NCI-H1417 treated with DMSO at 0.1 percent for 48 hours (cell line): ENCODE measurements around the gene ARID3A.
A peak's percentile ranks its signal among the peaks of the same experiment; 100 is the strongest.
"Not testable (repeated sequence)": the region's sequence is repeated elsewhere in the genome, so short reads cannot be mapped to it uniquely, and the experiment has no call there.

Source experiments
- DNase-seq: peaks from one replicate; lab custom pipeline; 2025; lab: John Stamatoyannopoulos, UW

ARID3A gene, protein sequence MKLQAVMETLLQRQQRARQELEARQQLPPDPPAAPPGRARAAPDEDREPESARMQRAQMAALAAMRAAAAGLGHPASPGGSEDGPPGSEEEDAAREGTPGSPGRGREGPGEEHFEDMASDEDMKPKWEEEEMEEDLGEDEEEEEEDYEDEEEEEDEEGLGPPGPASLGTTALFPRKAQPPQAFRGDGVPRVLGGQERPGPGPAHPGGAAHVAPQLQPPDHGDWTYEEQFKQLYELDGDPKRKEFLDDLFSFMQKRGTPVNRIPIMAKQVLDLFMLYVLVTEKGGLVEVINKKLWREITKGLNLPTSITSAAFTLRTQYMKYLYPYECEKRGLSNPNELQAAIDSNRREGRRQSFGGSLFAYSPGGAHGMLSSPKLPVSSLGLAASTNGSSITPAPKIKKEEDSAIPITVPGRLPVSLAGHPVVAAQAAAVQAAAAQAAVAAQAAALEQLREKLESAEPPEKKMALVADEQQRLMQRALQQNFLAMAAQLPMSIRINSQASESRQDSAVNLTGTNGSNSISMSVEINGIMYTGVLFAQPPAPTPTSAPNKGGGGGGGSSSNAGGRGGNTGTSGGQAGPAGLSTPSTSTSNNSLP

DNA sequence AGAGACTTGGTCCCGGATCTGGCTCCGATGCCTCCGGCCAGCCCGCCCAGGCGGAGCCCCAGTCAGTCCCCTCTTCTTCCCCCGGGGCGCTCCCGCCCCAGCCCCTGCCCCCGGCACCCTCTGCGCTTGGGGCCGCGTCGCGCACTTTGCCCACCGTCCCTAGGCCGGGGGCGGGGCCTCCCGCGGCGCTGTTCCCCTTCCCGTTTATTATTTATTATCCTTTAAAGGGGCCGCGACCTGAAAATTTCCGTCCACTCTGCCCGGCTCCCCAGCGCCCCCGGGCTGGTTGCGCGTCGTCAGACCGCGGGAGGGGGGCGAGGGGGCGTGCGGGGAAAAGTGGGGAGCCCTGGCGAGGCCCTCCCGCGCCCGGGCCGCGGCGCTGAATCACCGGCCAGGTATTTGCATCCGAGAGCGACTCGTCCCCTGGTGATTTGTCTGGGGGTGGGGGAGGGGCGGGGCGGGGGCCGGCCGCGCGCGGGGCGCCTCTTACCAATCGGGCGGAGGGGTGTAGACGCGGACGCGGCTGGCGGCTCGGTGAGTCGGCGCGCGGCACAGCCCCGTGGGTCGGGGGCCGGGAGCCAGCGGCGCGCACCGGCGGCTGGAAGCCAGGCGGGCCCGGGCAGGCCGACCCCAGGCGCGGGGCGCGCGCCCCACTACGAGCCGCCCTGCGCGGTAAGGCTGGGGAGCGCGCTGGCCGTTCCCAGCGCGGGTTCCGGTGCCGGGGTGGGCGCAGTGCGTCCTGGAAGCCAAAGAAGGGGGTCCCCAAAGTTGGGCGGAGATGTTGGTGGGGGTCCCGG, at the start of gene ARID3A:
Gene ARID3A, plus strand, starts transcription at position 510 of the 797 bp plus-strand sequence. CDS start 3,494 bp downstream, outside the sequence.
- peak; percentile 71 for DNase-seq

DNA sequence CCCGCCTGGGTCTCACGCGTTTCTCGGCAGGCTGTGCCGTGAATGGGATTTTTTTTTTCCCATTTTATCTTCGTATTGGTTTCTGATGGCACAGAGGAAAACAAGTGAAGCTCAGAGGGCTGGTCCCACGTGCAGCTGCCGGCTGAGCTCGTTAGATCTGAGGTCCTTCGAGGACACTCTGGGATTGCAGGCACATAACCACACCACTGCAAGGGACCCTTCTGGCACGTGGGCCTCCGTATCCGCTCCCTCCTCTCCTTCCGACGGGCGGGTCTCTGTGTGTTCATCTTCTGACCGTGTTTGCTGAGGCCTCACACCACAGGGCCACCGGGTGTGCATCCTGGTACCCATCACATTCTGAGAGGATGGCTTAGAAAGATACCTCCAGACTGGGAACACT, 49.7 kb upstream of the ARID3A start:
- no peak for DNase-seq

DNA sequence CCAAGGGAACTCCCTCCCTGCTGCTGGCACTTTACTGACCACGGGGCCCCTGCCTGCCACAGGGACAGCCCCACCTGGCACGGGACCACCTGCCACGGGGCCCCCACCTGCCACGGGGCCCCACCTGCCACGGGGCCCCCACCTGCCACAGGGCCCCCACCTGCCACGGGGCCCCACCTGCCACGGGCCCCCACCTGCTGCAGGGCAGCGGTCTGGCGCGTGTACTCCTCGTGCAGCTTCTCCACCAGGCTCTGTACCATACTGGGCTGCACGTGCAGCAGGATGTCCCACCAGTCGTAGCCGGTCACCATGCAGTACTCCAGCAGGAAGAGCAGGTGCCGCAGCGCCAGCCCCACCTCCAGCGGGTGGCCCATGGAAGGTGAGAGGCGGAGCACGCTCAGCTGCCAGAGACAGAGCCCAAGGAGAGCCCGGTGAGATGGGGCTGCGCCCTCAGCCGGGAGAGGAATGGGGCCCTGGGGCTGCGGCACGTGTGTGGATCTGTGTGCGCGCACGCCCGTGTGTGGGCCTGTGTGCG, 49.0 kb upstream of the ARID3A start:
- no peak for DNase-seq

DNA sequence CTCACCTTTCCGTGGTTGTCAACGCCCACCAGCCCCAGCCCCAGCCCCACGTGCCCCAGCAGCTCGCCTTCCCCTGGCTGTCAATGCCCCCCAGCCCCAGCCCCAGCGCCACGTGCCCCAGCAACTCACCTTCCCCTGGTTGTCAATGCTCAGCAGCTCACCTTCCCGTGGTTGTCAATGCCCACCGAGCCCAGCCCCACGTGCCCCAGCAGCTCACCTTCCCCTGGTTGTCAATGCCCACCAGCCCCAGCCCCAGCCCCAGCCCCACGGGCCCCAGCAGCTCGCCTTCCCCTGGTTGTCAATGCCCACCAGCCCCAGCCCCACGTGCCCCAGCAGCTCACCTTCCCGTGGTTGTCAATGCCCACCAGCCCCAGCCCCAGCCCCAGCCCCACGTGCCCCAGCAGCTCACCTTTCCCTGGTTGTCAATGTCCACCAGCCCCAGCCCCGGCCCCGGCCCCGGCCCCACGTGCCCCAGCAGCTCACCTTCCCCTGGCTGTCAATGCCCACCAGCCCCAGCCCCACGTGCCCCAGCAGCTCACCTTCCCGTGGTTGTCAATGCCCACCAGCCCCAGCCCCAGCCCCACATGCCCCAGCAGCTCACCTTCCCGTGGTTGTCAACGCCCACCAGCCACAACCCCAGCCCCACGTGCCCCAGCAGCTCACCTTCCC, 47.7 kb upstream of the ARID3A start:
- not testable (repeated sequence) for DNase-seq

DNA sequence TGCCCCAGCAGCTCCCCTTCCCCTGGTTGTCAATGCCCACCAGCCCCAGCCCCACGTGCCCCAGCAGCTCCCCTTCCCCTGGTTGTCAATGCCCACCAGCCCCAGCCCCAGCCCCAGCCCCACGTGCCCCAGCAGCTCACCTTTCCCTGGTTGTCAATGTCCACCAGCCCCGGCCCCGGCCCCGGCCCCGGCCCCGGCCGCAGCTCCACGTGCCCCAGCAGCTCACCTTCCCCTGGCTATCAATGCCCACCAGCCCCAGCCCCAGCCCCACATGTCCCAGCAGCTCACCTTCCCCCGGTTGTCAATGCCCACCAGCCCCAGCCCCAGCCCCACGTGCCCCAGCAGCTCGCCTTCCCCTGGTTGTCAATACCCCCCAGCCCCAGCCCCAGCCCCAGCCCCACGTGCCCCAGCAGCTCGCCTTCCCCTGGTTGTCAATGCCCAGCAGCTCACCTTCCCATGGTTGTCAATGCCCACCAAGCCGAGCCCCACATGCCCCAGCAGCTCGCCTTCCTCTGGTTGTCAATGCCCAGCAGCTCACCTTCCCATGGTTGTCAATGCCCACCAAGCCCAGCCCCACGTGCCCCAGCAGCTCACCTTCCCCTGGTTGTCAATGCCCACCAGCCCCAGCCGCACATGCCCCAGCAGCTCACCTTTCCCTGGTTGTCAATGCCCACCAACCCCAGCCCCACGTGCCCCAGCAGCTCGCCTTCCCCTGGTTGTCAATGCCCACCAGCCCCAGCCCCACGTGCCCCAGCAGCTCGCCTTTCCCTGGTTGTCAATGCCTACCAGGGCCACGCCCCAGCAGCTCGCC, 46.9 kb upstream of the ARID3A start:
- DNase-seq = not testable (repeated sequence)

DNA sequence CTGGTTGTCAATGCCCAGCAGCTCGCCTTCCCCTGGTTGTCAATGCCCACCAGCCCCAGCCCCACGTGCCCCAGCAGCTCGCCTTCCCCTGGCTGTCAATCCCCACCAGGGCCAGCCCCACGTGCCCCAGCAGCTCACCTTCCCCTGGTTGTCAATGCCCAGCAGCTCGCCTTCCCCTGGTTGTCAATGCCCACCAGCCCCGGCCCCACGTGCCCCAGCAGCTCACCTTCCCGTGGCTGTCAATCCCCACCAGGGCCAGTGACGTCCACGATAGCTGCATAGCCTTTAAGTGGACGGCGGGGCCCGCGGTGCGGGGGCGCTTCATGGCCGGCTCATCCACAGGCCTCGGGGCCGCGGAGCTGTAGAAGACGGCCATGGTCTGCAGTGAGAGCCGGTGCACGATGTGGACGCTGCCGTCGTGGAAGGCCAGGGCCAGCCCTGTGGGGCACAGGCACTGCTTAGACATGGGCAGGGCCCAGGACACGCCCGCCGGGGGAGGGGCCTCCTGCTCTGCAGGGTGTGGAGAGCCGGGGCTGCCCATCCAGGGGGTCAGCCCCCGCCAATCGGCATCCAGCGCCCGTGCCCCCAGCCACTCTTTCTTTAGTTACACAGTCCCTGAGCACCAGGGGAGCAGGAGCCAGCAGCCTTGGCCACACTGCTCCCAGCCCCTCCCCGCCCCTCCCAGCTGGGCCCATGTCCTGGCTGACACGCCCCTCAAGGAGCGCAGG, 46.0 kb upstream of the ARID3A start:
- DNase-seq = no peak

DNA sequence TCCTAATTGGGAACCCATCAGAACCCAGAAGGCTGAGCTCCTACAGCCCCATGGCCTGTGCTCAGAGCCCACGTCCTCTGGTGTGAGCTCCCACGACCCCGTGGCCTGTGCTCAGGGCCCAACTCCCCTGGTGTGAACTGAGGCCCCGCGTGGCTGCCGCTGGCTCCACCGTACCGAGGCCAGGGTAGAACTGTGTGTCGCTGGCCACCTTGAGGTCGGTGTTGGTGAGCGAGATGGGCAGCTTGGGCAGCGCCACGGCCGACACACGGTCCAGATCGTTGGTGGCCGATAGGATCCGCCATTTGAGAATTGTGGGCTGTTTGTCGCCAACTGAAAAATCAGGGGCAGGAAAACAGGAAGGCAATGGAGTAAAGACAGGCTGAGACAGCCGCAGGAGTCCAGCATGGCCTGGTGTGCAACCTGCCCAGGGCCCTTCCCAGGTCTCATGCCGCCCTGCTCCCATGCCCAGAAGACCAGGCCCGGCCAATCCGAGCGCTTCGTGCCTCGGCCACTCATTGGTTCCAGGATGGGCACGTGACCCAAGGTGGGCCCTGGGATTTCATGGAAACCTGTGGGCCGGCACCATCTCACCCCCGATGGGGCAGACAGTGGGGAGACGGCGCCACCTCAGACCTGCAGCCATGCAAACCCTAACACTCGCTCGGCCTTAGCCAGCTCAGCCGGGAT, 44.3 kb upstream of the ARID3A start:
- DNase-seq = no peak

DNA sequence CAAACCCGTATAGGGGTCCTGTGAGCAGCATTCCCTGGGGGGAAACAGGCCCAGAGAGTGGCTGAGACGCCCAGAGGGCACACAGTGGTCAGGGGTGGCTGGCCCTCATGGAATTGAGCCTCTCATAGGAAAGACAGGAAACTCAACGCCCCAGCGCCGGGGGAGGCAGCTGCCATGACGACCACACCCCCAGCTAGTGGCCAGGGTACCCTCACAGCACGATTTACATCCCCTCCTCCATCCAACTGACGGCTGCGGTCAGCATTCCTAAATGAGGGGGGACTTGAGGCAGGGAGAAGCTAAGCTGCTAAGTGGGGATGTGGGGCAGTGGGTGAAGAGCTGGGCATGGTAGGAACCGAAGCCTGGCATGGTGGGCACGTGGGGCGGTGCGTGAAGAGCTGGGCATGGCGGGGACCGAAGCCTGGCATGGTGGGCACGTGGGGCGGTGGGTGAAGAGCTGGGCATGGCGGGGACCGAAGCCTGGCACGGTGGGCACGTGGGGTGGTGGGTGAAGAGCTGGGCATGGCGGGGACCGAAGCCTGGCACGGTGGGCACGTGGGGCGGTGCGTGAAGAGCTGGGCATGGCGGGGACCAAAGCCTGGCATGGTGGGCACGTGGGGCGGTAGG, 42.9 kb upstream of the ARID3A start:
- DNase-seq = no peak

DNA sequence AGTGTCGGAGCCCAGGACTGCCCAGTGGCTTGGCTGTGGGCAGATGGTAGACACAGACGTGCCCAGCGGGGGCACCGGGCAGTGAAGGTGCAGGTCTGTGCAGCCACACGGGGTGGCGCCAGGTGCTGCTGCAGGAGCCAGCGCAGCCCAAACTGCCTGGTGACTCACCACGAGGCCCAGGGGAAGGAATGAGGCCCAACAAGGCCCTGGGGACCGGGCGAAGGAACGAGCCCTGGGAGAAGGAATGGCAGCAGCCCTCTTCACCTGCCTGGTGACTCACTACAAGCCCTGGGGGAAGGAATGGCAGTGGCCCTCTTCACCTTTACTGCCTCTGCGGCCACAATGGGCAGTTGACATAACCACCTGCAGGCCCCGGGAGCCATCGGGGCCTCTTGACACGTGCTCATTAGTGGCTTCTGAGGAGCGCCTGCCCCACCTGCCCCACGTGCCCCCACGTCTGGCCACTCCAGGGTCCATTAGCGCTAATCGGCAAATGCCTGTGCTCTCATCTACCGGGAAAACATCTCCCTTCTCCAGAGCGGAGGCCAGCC, 42.1 kb upstream of the ARID3A start:
- peak; percentile 88 for DNase-seq

DNA sequence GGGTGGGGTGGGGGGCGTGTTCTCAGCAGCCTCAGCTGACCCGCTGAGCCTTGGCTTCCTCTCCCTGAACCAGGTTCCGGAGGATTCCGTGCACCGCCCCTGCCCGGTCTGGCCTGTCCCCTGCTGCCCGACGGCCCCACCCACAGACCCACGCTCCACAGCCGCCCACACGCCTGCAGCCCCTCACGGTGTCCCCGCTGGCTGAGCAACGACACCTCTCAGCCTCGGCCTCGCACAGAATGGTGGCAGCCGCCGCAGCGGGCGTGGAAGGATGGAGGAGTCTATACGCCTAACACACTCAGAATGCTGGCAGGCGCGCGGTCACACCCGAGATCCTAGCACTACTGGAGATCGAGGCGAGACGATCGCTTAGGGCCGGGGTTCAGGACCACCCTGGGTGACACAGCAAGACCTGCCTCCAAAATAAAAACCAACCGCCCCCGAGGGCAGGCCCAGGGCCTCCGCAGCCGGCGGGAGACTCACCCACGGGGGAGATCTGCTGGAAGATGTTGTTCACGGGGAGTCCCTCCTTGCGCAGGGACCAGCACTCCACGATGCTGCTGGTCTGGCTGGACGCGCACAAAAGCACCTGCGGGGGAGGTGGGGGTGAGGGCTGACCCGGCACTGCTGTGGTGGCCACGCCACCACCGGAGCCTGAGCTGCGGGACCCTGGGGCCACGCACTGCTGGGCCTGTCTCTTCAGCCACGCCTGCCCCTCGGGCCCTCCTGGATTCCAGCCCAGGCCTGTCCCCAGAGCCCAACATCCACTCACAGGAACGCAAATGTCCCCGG, 41.2 kb upstream of the ARID3A start:
- DNase-seq = no peak

DNA sequence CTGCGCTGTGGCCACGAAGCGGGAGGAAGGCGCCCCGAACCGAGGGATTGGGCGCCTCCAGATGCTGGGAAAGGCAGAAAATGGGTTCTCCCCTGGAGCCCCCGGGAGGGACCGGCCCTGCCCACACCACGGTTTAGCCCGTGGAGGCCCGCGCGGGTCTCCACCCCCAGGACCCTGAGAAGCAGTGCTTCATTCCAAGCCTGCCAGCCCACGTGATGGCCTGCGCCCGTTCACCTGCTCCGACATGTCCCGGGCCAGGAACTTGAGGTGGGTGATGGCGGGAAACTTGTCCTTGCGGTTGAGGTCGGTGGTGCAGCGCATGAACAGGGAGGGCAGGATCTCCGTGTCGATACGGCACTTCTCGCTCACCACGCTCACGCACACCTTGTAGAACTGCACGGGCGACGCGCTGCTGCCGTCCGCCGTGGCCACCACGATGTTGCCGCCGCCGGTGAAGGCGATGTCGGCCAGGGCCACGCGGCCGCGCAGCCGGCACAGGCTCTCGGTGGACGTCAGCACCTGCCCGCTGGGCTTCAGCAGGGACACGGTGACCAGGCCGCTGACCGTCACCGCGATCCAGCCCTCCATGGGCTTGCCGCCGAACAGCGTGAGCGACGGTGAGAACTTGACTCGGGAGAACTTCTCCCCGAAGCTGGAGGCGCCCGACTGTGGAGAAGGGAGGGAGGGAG, 40.2 kb upstream of the ARID3A start:
- DNase-seq = no peak

DNA sequence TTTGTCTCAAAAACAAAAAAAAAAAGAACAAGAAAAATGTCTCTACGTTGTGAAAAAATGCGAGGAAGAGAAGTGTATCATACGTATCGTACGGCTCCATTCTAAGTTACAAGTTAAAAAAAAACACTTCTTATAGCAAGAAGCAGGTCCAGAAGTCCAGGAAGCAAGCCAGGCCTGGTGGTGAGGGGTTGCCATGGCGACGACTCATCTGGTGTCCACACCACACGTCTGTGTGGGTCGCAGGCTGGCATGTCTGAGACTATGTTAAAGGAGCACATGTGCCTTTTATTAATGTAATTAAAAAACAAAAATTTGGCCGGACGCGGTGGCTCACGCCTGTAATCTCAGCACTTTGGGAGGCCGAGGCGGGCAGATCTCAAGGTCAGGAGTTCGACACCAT, 38.8 kb upstream of the ARID3A start:
- DNase-seq = no peak

DNA sequence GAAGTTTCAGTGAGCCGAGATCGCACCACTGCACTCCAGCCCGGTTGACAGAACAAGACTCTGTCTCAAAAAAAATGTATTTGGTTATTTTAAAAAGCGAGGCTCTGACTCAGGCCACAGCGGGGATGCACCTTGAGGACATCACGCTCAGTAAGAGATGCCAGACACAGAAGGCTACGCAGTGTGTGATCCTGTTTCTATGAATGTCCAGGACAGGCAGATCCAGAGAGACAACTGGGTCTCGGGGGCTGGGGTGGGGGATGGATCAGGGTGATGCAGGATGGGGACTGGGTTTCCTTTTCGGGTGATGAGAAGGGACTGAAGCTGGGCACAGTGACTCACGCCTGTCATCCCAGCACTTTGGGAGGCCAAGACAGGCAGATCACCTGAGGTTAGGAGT, 38.2 kb upstream of the ARID3A start:
- no peak for DNase-seq

DNA sequence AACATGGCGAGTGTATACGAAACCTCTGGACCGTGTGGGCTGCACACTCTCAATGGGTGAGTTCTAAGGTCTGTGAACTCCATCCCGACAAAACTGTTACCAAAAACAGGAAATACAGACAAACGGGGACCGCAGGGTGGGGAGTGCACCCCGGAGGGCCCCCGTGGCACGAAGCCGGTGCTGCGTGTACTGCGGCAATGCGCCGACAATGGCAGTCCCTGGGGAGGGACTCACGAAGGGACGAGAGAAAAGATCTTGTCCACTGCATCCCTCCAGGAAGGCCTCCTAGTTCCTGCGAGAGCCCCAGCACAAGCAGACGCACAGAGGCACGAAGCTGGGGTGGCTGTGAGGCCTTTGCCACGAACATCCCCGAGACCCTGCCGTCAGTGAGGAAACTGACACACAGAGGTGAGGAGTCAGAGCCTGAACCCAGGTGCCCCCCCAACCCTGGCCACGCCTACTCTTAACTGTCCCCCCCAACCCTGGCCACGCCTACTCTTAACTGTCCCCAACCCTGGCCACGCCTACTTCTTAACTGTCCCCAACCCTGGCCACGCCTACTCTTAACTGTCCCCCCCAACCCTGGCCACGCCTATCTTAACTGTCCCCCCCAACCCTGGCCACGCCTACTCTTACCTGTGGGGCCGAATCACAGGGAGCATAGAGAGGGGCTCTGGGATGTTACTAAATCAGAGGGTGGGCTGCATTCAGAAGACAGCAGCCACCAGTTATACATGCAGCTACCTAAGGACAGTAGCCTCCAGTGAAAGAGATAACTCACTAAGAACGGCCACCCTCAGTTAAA, 37.1 kb upstream of the ARID3A start:
- no peak for DNase-seq

DNA sequence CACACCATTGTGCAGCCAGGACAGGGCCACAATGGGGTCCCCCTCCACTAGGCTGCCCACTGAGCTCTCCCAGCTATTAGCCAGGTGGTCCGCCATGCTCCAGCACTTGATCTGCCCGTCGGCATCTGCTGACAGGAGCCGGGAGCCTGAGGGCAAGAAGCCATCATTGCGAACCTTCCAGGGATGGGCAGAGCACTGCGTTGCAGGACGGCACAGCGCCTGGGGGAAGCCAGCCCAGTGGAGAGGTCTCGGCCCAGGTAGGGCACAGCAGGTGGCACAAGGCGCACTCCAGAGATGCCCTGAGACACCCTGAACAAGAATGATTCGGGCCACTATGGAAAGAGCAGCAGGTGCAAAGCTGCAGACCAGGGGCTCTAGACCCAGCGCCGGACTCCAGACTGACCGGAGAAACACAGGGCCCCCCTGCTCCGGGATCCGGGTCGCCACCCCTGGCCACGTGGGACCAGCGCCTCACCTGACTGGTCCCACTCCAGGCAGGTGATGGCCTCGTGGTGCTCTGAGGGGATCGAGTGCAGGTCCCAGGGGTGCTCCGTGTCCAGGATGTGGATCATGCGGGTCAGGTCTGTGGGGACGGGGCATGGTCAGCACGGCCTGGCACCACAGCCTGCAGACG, 36.1 kb upstream of the ARID3A start:
- DNase-seq = no peak

DNA sequence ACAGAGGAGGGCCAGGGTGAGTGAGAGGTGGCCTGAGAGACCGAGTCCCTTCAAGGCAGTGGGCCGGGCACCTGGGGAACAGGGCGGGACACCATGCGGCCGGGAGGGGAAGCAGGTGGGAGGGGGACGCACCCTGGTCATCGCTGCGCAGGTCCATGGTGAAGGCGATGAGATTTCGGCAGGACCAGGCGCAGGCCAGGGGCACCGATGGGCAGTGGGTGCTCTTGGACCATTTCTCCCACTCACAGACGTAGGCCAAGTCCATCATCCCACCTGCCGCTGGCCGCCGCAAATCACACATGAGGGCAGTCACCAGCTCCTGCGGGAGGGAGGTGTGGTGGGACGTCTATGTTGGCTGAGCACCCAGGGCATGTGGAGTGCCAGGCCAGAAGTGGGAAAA, 35.0 kb upstream of the ARID3A start:
- no peak for DNase-seq
